ENCODE measurements around the gene PCGF1. TPM values are rescaled to one million over a fixed set of nuclear protein-coding genes. Genes with fewer than 3 reads are reported as not detected.

PCGF1 gene
- total and polyA plus RNA-seq, 2 of the 13 experiments (the other 11 are each of a cell fraction or from before 2014, with no cell fraction given) = 20.4 to 22.6 TPM

- TF ChIP-seq, protein P1, sequence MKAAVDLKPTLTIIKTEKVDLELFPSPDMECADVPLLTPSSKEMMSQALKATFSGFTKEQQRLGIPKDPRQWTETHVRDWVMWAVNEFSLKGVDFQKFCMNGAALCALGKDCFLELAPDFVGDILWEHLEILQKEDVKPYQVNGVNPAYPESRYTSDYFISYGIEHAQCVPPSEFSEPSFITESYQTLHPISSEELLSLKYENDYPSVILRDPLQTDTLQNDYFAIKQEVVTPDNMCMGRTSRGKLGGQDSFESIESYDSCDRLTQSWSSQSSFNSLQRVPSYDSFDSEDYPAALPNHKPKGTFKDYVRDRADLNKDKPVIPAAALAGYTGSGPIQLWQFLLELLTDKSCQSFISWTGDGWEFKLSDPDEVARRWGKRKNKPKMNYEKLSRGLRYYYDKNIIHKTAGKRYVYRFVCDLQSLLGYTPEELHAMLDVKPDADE (CRISPR knock-in tag; IDR thresholded peaks at IDR 0.05) = no peak
- TF ChIP-seq JUN (CRISPR knock-in tag; IDR thresholded peaks at IDR 0.05) (peak; percentile 61; the same call in 1 of the 2 replicates), UBTF (CRISPR knock-in tag; IDR thresholded peaks at IDR 0.05) (peak; percentile 43; the same call in 1 of the 2 replicates), NFYB (CRISPR knock-in tag; IDR thresholded peaks at IDR 0.05) (peak; percentile 75), ELF3 (CRISPR knock-in tag; IDR thresholded peaks at IDR 0.05) (peak; percentile 79), ZFAT (CRISPR knock-in tag; conservative IDR thresholded peaks at IDR 0.05) (no peak), FOSL1 (CRISPR knock-in tag; IDR thresholded peaks at IDR 0.05; ENCODE audit: borderline replicate concordance) (no peak), DBP (CRISPR knock-in tag; IDR thresholded peaks at IDR 0.05; ENCODE audit: not compliant biosample characterization) (no peak), ZNF724P (CRISPR knock-in tag; IDR thresholded peaks at IDR 0.05; ENCODE audit: borderline replicate concordance) (peak; percentile 77; the same call in 1 of the 2 replicates), NR2F6 (IDR thresholded peaks at IDR 0.05) (peak; percentile 40; the same call in 1 of the 2 replicates), NR2F6 (CRISPR knock-in tag; IDR thresholded peaks at IDR 0.05) (peak; percentile 81), ZFP36 (IDR thresholded peaks at IDR 0.05; ENCODE audit: borderline replicate concordance, low read depth, low read length, partially characterized antibody) (no peak), TEAD2 (CRISPR knock-in tag; IDR thresholded peaks at IDR 0.05) (no peak), NFATC3 (CRISPR knock-in tag; IDR thresholded peaks at IDR 0.05) (no peak), XBP1 (CRISPR knock-in tag; IDR thresholded peaks at IDR 0.05) (no peak), MTERF4 (CRISPR knock-in tag; IDR thresholded peaks at IDR 0.05) (peak; percentile 98), ZBTB7B (CRISPR knock-in tag; IDR thresholded peaks at IDR 0.05) (peak; percentile 95), ZNF263 (CRISPR knock-in tag; IDR thresholded peaks at IDR 0.05) (peak; percentile 76), ZNF354B (CRISPR knock-in tag; IDR thresholded peaks at IDR 0.05) (no peak), ZNF446 (CRISPR knock-in tag; IDR thresholded peaks at IDR 0.05) (no peak)
- TF ChIP-seq, protein P2, sequence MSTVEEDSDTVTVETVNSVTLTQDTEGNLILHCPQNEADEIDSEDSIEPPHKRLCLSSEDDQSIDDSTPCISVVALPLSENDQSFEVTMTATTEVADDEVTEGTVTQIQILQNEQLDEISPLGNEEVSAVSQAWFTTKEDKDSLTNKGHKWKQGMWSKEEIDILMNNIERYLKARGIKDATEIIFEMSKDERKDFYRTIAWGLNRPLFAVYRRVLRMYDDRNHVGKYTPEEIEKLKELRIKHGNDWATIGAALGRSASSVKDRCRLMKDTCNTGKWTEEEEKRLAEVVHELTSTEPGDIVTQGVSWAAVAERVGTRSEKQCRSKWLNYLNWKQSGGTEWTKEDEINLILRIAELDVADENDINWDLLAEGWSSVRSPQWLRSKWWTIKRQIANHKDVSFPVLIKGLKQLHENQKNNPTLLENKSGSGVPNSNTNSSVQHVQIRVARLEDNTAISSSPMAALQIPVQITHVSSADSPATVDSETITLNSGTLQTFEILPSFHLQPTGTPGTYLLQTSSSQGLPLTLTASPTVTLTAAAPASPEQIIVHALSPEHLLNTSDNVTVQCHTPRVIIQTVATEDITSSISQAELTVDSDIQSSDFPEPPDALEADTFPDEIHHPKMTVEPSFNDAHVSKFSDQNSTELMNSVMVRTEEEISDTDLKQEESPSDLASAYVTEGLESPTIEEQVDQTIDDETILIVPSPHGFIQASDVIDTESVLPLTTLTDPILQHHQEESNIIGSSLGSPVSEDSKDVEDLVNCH (CRISPR knock-in tag; IDR thresholded peaks at IDR 0.05) = peak; percentile 84
Measured at GRCh38 chr2:74507145-74507925, at the start of gene PCGF1 (continued).
